GM23338 (cell line): ENCODE results near the gene NTRK3. TPM values are rescaled to one million over a fixed set of nuclear protein-coding genes. Genes with fewer than 3 reads are reported as not detected.

Experiments
- ATAC-seq: fragments of 200-7000 bp; cut with Tn5 transposase; 3 replicates; pipeline ENCODE4 v1.9.1; 2020
- DNase-seq: peaks from one replicate; pipeline ENCODE4 v3.0.0-alpha.2; 2015; ENCODE audit warnings: low spot score
- H2AFZ ChIP-seq: fragments of 200-600 bp; sonication (generic); 2 replicates; pipeline ENCODE4 v1.8.0; 2016; ENCODE audit warnings: antibody characterized with exemption, mild to moderate bottlenecking, moderate library complexity
- H3F3A ChIP-seq: fragments of 200-600 bp; sonication (generic); replicated peaks from 2 replicates; pipeline ENCODE4 v1.8.0; 2017; ENCODE audit warnings: antibody characterized with exemption, mixed run types, low read depth
- H3K27ac ChIP-seq: fragments of 200-600 bp; sonication (generic); 2 replicates; pipeline ENCODE4 v1.6.1; 2016; ENCODE audit warnings: low read depth
- H3K27me3 ChIP-seq: fragments of 200-600 bp; sonication (generic); 2 replicates; pipeline ENCODE4 v1.8.0; 2016; ENCODE audit warnings: mild to moderate bottlenecking, mixed run types, moderate library complexity; ENCODE audit not compliant: insufficient read depth
- H3K36me3 ChIP-seq: fragments of 200-600 bp; sonication (generic); 2 replicates; pipeline ENCODE4 v1.8.0; 2016; ENCODE audit warnings: mild to moderate bottlenecking; ENCODE audit not compliant: insufficient read depth
- H3K4me1 ChIP-seq: fragments of 200-600 bp; sonication (generic); 2 replicates; pipeline ENCODE4 v1.8.0; 2016; ENCODE audit warnings: mild to moderate bottlenecking, moderate library complexity; ENCODE audit not compliant: insufficient read depth
- H3K4me2 ChIP-seq: fragments of 200-600 bp; sonication (generic); 2 replicates; pipeline ENCODE4 v1.7.1; 2017; ENCODE audit warnings: mixed run types
- H3K4me3 ChIP-seq: fragments of 200-600 bp; sonication (generic); 2 replicates; pipeline ENCODE4 v1.6.1; 2016; ENCODE audit warnings: mixed run types
- H3K79me2 ChIP-seq: fragments of 200-600 bp; sonication (generic); replicated peaks from 2 replicates; pipeline ENCODE4 v1.8.0; 2017; ENCODE audit warnings: mild to moderate bottlenecking; ENCODE audit not compliant: insufficient read depth
- H3K9me2 ChIP-seq: fragments of 200-600 bp; sonication (generic); 2 replicates; pipeline ENCODE4 v1.8.0; 2017; ENCODE audit not compliant: insufficient read depth
- H4K20me1 ChIP-seq: fragments of 200-600 bp; sonication (generic); replicated peaks from 2 replicates; pipeline ENCODE4 v1.8.0; 2017; ENCODE audit warnings: mild to moderate bottlenecking; ENCODE audit not compliant: insufficient read depth
- H3K27ac Mint-ChIP-seq: 2 replicates; pipeline ENCODE4 v1.8.0; 2020; ENCODE audit warnings: inconsistent platforms, mild to moderate bottlenecking, moderate library complexity, mixed read lengths
- H3K27me3 Mint-ChIP-seq: 3 replicates; pipeline ENCODE4 v1.8.0; 2022; ENCODE audit warnings: low read depth, mild to moderate bottlenecking, moderate library complexity, mixed read lengths, inconsistent platforms; ENCODE audit not compliant: insufficient read depth, poor library complexity
- H3K36me3 Mint-ChIP-seq: 3 replicates; pipeline ENCODE4 v1.8.0; 2021; ENCODE audit warnings: low read depth, mild to moderate bottlenecking, inconsistent platforms, moderate library complexity, mixed read lengths
- H3K4me1 Mint-ChIP-seq: 3 replicates; pipeline ENCODE4 v1.8.0; 2020; ENCODE audit warnings: mild to moderate bottlenecking, inconsistent platforms, mixed read lengths
- H3K4me3 Mint-ChIP-seq: 3 replicates; pipeline ENCODE4 v1.8.0; 2021; ENCODE audit warnings: moderate library complexity, mild to moderate bottlenecking, inconsistent platforms, mixed read lengths
- H3K9me3 Mint-ChIP-seq: 3 replicates; pipeline ENCODE4 v1.8.0; 2020; ENCODE audit warnings: moderate library complexity, mild to moderate bottlenecking, inconsistent platforms, mixed read lengths
- CREB1 ChIP-seq: fragments of 250-450 bp; sonication (Bioruptor Pico); IDR thresholded peaks from 2 replicates; pipeline ENCODE4 v1.5.0; 2020; ENCODE audit warnings: low read depth, mild to moderate bottlenecking, moderate library complexity
- EZH2 ChIP-seq: fragments of 200-600 bp; sonication (generic); IDR thresholded peaks from one replicate; pipeline ENCODE4 v1.8.0; 2017; ENCODE audit warnings: antibody characterized with exemption, mild to moderate bottlenecking, low read depth; ENCODE audit not compliant: unreplicated experiment
- EZH2phosphoT487 ChIP-seq: fragments of 200-600 bp; sonication (generic); IDR thresholded peaks from one replicate; pipeline ENCODE4 v1.8.1; 2018; ENCODE audit warnings: antibody characterized with exemption; ENCODE audit not compliant: unreplicated experiment
- JUNB ChIP-seq: IDR thresholded peaks from one replicate; pipeline ENCODE4 v1.6.1; 2016; ENCODE audit warnings: antibody characterized with exemption; ENCODE audit not compliant: unreplicated experiment
- NANOG ChIP-seq: IDR thresholded peaks from 2 replicates; pipeline ENCODE4 v1.6.1; 2016; ENCODE audit warnings: antibody characterized with exemption, borderline replicate concordance
- POLR2AphosphoS5 ChIP-seq: IDR thresholded peaks from 2 replicates; pipeline ENCODE4 v1.6.1; 2016; ENCODE audit warnings: antibody characterized with exemption, low read depth
- STAT1 ChIP-seq: IDR thresholded peaks from one replicate; pipeline ENCODE4 v1.6.1; 2016; ENCODE audit warnings: antibody characterized with exemption; ENCODE audit not compliant: unreplicated experiment
- ZNF114 ChIP-seq: fragments of 250-450 bp; sonication (Bioruptor Pico); IDR thresholded peaks from 2 replicates; pipeline ENCODE4 v1.5.0; 2020; ENCODE audit warnings: mild to moderate bottlenecking, moderate library complexity
- ZNF331 ChIP-seq: fragments of 250-450 bp; sonication (Bioruptor Pico); IDR thresholded peaks from 2 replicates; pipeline ENCODE4 v1.5.0; 2020; ENCODE audit warnings: low read depth, mild to moderate bottlenecking, moderate library complexity
- ZNF462 ChIP-seq: fragments of 250-450 bp; sonication (Bioruptor Pico); IDR thresholded peaks from 2 replicates; pipeline ENCODE4 v1.5.0; 2020; ENCODE audit warnings: mild to moderate bottlenecking, moderate library complexity
- polyA plus RNA-seq: library from polyadenylated mRNA; unstranded; fragments of >200 nt; fragmentation: Nextera tagmentation; extraction: Ambion mirVana; gene quantifications from 2 replicates; pipeline ENCODE4 v1.2.1, GENCODE V29; 2016
- total RNA-seq: library from RNA; depleted of rRNA; stranded (reverse); fragments of >200 nt; shearing (Covaris generic); gene quantifications from 2 replicates; pipeline ENCODE4 v1.2.3, GENCODE V29; 2014
- TF ChIP-seq, protein P1 (sequence below): IDR thresholded peaks from 2 replicates; pipeline ENCODE4 v1.6.1; 2016; ENCODE audit warnings: antibody characterized with exemption
- TF ChIP-seq, protein P2 (sequence below): IDR thresholded peaks from one replicate; pipeline ENCODE4 v1.6.1; 2018; ENCODE audit warnings: antibody characterized with exemption; ENCODE audit not compliant: unreplicated experiment

The NTRK3 gene
- total and polyA plus RNA-seq, 2 experiments from 2014 or later: 3.1 to 5.3 TPM

GRCh38 chr15:88302373-88302772 is 45.8 kb upstream of the NTRK3 start:
- Mint-ChIP-seq H3K4me1 (peaks cover 16% of the 10 kb centered on the region; the same call in 2 of the 3 replicates), H3K4me3 (no peak overlapping the region), H3K27ac (no peak overlapping the region), H3K36me3 (no peaks in the 10 kb centered on the region), H3K27me3 (no peaks in the 10 kb centered on the region), H3K9me3 (no peaks in the 10 kb centered on the region)
- Histone ChIP-seq H3K9me2 (no peaks in the 10 kb centered on the region), H3K4me3 (no peak overlapping the region), H4K20me1 (no peaks in the 10 kb centered on the region), H3K79me2 (no peaks in the 10 kb centered on the region), H3F3A (no peaks in the 10 kb centered on the region), H3K4me1 (peaks cover 5% of the 10 kb centered on the region; the same call in 1 of the 2 replicates), H2AFZ (no peak overlapping the region), H3K27ac (no peak overlapping the region), H3K4me2 (no peak overlapping the region), H3K27me3 (no peaks in the 10 kb centered on the region), H3K36me3 (no peaks in the 10 kb centered on the region)
- TF ChIP-seq POLR2AphosphoS5: no peak
- TF ChIP-seq, protein P1, sequence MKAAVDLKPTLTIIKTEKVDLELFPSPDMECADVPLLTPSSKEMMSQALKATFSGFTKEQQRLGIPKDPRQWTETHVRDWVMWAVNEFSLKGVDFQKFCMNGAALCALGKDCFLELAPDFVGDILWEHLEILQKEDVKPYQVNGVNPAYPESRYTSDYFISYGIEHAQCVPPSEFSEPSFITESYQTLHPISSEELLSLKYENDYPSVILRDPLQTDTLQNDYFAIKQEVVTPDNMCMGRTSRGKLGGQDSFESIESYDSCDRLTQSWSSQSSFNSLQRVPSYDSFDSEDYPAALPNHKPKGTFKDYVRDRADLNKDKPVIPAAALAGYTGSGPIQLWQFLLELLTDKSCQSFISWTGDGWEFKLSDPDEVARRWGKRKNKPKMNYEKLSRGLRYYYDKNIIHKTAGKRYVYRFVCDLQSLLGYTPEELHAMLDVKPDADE: no peak
- no peak for TF ChIP-seq ZNF331
- no peak for TF ChIP-seq EZH2
- no peak for TF ChIP-seq ZNF462 (CRISPR knock-in tag)
- no peak for TF ChIP-seq CREB1 (CRISPR knock-in tag)
- TF ChIP-seq, protein P2, sequence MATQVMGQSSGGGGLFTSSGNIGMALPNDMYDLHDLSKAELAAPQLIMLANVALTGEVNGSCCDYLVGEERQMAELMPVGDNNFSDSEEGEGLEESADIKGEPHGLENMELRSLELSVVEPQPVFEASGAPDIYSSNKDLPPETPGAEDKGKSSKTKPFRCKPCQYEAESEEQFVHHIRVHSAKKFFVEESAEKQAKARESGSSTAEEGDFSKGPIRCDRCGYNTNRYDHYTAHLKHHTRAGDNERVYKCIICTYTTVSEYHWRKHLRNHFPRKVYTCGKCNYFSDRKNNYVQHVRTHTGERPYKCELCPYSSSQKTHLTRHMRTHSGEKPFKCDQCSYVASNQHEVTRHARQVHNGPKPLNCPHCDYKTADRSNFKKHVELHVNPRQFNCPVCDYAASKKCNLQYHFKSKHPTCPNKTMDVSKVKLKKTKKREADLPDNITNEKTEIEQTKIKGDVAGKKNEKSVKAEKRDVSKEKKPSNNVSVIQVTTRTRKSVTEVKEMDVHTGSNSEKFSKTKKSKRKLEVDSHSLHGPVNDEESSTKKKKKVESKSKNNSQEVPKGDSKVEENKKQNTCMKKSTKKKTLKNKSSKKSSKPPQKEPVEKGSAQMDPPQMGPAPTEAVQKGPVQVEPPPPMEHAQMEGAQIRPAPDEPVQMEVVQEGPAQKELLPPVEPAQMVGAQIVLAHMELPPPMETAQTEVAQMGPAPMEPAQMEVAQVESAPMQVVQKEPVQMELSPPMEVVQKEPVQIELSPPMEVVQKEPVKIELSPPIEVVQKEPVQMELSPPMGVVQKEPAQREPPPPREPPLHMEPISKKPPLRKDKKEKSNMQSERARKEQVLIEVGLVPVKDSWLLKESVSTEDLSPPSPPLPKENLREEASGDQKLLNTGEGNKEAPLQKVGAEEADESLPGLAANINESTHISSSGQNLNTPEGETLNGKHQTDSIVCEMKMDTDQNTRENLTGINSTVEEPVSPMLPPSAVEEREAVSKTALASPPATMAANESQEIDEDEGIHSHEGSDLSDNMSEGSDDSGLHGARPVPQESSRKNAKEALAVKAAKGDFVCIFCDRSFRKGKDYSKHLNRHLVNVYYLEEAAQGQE: no peak
- TF ChIP-seq STAT1: no peak
- TF ChIP-seq JUNB: no peak
- TF ChIP-seq NANOG: no peak
- TF ChIP-seq ZNF114 (CRISPR knock-in tag): no peak
- TF ChIP-seq EZH2phosphoT487: no peak
- DNase-seq: no peak
- no peak for ATAC-seq
